Cardiac ventricle fibroblast (primary cell): Measurements from ENCODE around the gene IGF1. TPM values are rescaled to one million over a fixed set of nuclear protein-coding genes. Genes with fewer than 3 reads are reported as not detected.

ENCODE experiments used
- total RNA-seq: library from RNA; depleted of rRNA; stranded (reverse); fragments of >200 nt; gene quantifications from 2 replicates; pipeline ENCODE4 v1.2.3, GENCODE V29; 2015

IGF1 gene
- 0.06 and 1.1 TPM in 2 replicates for total RNA-seq

DNA sequence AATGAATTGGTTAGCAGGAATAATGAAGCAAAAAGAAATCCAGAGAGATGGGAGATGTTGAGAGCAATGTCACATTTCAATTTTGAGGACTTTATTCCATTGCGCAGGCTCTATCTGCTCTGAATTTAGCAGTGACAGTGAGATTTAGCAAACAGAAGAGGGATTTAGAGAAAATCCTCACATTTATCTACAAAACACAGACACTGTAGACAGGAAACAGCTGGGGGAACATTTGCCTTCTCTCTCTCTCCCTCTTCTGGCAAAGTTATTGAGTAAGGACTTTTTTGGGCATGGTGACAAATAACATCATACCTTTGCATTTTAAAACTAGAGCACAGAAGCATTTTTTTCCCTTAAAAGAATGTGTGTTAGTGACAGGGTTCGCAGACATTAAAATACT lies at the start of gene IGF1:
TSS of gene IGF1 (minus strand) at position 158 of the 400 bp plus-strand sequence. CDS start 182 bp downstream, outside the sequence.

